RWPE1 (cell line): ENCODE measurements around the gene MTMR10.

Experiments
- CTCF ChIA-PET: fragments of 350-600 bp; sonication (Branson Sonifier 250); formaldehyde crosslinking; extraction: SDS; loops from one replicate; lab custom pipeline; 2021; lab: Yijun Ruan, JAX
- POLR2A ChIA-PET: fragments of 400-600 bp; formaldehyde crosslinking; extraction: SDS; loops from one replicate; lab custom pipeline; 2020; ENCODE audit warnings: antibody characterized with exemption; ENCODE audit not compliant: low non-redundant PET; lab: Yijun Ruan, JAX
- DNase-seq: peaks from one replicate; pipeline ENCODE4 v3.0.0; 2012; ENCODE audit warnings: low spot score
- H3K27ac ChIP-seq: fragments of 450-650 bp; 2 replicates; pipeline ENCODE4 v1.5.1; 2017
- CTCF ChIP-seq: fragments of 450-650 bp; conservative IDR thresholded peaks from 2 replicates; pipeline ENCODE4 v1.5.1; 2017; ENCODE audit warnings: low read depth, mild to moderate bottlenecking

The MTMR10 gene

GRCh38 chr15:30941520-30941919, 49.9 kb downstream of the MTMR10 start:
- CTCF ChIA-PET: no interaction called here

GRCh38 chr15:30940359-30940758, 51.1 kb downstream of the MTMR10 start:
- no peak for TF ChIP-seq CTCF
- POLR2A ChIA-PET: no interaction called here
- no peak for DNase-seq
- CTCF ChIA-PET: no interaction called here
- no peak overlapping the region for H3K27ac ChIP-seq

More at GRCh38 chr15:30941520-30941919, 49.9 kb downstream of the MTMR10 start:
- DNase-seq: no peak
- 0 out of 2 replicates have a peak overlapping the region, but pooled peaks have one; percentile 15 for H3K27ac ChIP-seq
- TF ChIP-seq CTCF: no peak
- POLR2A ChIA-PET: no interaction called here

- no peak overlapping the region for H3K27ac ChIP-seq
- ChIA-PET CTCF (no interaction called here), POLR2A (no interaction called here)
- DNase-seq: no peak
- no peak for TF ChIP-seq CTCF
These were observed 52.3 kb downstream of the MTMR10 start for GRCh38 chr15:30939161-30939560.

DNA sequence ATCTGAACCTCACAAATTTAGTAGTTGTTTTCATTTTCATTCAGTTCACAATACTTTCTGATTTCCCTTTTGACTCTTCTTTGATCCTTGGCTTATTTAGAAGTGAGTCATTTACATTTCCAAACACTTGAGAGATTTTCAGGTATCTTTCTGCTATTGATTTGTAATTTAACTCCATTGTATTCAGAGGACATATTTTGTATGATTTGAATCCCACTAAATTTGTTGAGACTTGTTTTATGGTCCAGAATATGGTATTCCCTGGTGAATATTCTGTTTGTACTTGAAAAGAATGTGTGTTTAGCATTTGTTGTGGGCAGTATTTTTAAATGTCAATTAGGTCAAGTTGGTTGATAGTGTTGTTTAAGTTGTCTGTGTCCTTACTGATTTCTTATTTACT, 58.1 kb downstream of the MTMR10 start:
- no peak overlapping the region; the same call in 1 of the 2 replicates for H3K27ac ChIP-seq
- CTCF ChIA-PET: interaction anchor here (0.7 to 1.4 kb wide), 2 partner anchors 196 to 560 kb away, joined by 5 read pairs; no protein-coding TSS in a partner anchor
- no peak for TF ChIP-seq CTCF
- POLR2A ChIA-PET: no interaction called here
- peak; percentile 41 for DNase-seq

DNA sequence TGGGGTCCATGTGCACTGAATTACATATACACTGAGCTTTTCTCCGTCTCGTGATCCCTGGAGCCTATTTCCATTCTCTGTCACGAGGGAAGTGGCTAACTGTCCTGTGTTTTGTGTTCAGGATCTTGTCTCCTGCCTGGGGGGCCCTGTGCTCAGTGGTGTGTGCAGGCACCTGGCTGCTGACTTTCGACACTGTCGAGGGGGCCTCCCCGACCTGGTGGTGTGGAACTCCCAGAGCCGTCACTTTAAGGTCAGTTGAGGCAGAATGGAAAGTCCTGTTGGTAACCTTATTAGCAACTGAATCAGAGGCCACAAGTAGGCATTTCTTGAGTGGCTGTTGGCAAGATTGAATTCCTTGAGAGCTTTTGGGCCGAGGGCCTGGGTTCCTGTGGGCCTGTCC, 61.0 kb downstream of the MTMR10 start:
- no peak for DNase-seq
- no peak for TF ChIP-seq CTCF
- peak overlapping the region; percentile 4; the same call in 1 of the 2 replicates for H3K27ac ChIP-seq
- POLR2A ChIA-PET: no interaction called here
- CTCF ChIA-PET: interaction anchor here (1.5 kb wide), 1 partner anchor 199 kb away, joined by 3 read pairs; no protein-coding TSS in a partner anchor

- POLR2A ChIA-PET: no interaction called here
- CTCF ChIA-PET: interaction anchor here (1.5 kb wide), 1 partner anchor 199 kb away, joined by 3 read pairs; no protein-coding TSS in a partner anchor
These were observed 61.4 kb downstream of the MTMR10 start for GRCh38 chr15:30929982-30930381.

More at GRCh38 chr15:30929982-30930381, 61.4 kb downstream of the MTMR10 start:
- peak overlapping the region; percentile 4; the same call in 1 of the 2 replicates for H3K27ac ChIP-seq
- TF ChIP-seq CTCF: no peak
- no peak for DNase-seq
